Activated T-helper 1 cell treated with anti-CD3 and anti-CD28 coated beads, Interleukin-2, amount 50 U/mL, for 16 hours (primary cell): Measurements from ENCODE around the gene HSPB2.
"Not testable (repeated sequence)": the region's sequence is repeated elsewhere in the genome, so short reads cannot be mapped to it uniquely, and the experiment has no call there.

Experiments
- DNase-seq, 2 donors: peaks; one replicate each; pipeline ENCODE4 v3.0.0-alpha.2; 2020; ENCODE audit warnings: low read depth in 1 of 2, low spot score in 1 of 2

The HSPB2 gene, protein sequence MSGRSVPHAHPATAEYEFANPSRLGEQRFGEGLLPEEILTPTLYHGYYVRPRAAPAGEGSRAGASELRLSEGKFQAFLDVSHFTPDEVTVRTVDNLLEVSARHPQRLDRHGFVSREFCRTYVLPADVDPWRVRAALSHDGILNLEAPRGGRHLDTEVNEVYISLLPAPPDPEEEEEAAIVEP

DNA sequence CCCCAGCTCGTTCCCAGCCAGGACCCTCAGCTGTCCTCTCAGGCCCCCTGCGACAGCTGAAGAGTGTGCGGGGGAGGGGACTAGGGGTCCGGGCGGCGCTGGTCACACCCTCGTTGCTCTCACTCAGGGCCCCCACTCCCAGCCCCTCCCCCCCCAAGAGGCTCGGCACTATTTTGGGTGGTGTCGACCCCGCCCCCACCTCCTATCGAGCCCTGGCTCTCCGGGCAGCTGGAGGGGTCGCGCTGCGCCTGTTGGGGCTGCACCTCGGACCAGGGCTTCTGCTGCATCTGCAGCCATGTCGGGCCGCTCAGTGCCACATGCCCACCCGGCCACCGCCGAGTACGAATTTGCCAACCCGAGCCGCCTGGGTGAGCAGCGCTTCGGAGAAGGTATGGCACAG lies at the start of gene HSPB2:
TSS of gene HSPB2 (plus strand) at position 200 of the 400 bp plus-strand sequence. CDS start at position 296, 96 bp downstream.
- DNase-seq = no peak

DNA sequence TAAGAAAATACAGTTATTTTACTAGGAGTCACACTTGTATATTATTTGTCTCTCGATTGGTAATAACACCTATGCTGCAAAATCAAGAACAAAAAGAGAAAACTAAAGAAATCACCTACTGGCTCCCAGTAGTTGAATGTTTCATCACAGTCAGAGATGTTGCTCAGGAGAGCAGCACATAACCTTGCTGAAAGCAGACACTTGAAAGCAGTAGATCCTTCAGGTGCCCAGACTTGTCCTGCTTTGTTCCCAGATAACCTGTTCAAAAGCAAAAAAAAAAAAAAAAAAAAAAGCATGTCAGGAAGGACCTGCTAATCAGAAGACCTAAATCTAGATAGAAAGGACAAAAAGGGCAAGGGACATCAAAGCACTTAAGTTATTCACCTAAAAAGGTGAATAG lies 42.4 kb upstream of the HSPB2 start:
- DNase-seq = no peak

DNA sequence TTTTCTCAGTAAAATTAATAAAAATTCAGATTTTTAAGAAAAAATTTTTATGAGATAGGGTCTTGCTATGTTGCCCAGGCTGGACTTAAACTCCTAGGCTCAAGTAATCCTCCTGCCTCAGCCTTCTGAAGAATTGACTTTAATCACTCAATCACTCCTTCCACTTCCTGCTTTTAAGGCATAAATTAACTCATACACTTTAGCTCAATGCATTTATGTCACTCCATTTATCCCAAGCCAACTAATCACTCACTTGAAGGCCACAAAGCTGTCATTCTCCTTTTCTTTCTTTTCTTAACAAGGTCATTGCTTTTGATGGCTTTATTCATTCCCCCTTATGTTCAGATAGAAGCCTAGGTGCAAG lies 42.0 kb upstream of the HSPB2 start:
- DNase-seq = no peak

DNA sequence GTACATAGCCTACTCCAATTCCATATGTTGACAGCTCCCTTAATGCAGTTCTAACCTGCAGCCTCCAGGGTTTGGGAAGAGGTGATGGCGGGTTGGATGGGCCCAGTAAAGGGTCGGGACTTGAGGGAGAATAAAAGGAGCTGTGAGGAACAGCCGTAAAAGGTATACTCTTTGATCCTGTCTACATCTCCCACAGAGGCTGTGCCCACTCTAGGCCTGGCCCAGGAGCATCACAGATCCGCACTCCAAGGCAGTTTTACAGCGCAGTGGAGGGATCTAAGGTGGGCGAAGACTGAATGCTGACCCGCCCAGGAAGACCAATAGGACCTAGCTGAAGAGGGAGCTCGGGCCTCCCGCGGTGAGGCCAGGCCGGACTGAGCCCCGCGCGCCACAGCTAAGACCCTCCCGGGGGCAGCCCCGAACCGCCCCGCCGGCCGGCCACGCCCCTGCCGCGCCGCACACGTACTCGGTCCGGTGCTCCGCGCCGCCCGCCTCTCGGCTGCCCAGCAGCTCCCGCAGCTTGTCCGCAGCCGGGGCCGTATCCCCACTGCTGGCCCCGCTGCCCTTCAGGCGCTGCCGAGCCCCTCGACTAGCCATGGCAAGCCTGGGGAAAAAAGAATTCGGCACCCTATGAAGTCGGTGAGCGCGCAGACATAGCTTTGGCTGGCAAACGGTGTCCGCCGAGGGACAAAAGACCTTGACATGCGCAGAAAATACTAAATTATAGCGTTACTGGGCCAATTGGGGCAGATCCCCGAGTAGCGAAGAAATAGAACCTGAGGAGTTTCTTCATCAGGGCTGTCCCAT lies 41.4 kb upstream of the HSPB2 start, which contains the start of gene ALG9:
TSS of gene ALG9 (minus strand) at position 696 of the 807 bp plus-strand sequence. CDS start at position 597, 99 bp downstream.
- peak; percentile 75 to 90 for DNase-seq

DNA sequence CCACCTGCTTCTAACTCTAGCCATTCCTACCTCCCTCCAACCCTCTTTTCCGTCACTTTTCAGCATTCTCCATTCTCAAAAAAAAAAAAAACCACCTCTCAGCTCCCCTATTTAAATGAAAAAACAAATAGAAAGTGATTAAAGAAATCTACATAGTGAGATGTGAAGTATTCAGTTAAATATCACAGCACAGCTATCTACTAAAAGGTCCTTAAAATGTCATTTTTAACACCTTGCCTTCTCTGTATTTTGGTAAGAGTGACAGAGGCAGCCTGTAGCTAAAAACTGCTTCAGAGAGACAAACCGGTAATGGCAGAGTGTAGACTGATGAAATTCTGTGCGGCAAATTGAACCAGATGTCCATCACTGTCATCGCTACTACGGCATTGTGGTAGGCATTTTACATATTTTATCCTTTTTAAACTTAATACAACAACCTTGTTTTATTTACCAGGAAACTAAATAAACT lies 40.8 kb upstream of the HSPB2 start:
- no peak for DNase-seq

DNA sequence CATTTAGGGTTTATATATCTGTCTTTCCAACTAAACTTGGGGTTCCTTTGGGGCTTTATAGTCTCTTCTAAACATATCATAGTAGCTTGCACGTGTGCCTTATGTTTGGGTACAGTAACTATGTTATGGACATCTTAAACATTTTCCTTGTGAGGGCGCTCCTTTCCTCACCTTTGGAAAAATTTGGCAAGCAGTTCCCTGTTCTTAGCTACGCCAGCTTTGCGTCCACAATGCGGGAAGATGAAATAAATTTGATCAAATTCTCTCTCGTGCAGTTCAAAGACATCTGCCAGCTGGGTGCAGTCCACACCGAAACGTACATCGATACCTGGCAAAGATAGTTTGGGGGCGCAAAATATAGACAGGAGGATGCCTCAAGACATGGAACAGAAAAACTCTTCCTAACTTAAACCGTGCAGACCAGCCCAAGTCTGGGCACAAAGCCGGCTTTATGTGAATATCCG lies 34.1 kb upstream of the HSPB2 start:
- no peak for DNase-seq

DNA sequence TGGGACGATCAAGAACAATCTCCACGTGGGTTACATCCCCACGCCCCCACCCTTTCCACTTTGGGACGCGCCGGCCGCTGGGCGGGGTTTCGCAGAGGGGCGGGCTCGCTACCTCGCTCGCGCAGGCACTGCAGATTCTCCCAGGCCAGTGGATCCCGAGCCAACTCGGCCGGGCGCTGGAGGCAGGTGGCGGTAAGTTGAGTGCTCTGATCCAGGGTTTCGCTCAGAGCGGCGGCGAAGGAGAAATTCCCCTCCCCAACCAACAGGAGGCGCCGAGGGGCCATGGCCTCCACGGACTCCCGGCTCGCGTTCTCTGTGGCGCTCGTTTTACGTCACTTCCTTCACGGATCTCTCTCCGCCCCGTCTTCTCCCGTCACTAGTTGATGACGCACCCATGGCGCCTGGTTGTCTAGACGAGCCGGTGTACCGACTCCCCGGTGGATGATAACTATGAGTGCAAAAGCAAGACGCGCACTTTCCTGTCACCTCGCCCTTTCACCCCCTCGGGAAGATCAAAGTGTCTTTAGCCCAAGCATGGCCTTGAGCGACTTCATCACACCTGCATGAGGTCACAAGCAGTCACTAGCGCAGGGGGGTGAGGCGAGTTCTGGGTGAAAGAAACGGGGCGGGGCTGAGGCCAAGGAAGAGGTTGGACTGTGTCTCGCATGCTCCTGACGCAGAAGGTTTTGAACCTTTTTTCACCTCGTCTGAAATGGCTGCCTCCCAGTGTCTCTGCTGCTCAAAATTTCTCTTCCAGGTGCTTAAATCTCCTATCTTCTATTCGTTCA lies 33.5 kb upstream of the HSPB2 start, which contains the start of the genes CFAP68 and FDXACB1:
TSS of gene CFAP68 (plus strand) at position 693 of the 788 bp plus-strand sequence. CDS start at position 713, 20 bp downstream.
TSS of gene FDXACB1 (minus strand) at position 317 of the 788 bp plus-strand sequence. CDS start at position 284, 33 bp downstream.
- peak; percentile 82 to 92 for DNase-seq

DNA sequence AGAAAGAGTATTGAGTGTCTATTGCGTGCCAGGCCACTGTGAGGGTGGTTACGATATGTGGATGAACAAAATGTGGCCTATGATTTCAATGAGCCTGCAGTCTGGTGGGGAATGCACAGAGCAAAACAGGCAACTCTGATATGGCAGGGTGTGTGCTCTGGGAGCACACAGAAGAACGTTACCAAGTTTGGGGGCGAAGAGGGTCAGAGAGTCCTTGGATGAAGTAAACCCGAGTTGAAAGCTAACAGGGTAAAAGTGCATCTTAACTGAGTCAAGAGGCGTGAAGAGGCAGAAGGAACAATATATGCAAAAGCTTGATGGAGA lies 32.9 kb upstream of the HSPB2 start:
- DNase-seq = no peak

DNA sequence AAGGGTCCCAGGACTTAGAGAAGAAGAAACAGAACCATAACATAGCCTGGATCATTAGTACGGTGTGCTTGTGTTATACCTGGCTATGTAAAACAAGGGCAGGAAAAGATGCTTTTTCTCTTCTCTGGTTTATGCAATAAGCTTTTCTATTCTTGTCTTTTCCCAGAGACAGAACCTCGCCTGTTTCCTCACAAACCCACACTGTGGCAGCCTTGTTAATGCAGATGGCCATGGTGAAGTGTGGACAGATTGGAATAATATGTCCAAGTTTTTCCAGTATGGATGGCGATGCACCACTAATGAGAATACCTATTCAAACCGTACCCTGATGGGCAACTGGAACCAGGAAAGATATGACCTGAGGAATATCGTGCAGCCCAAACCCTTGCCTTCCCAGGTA lies 30.3 kb upstream of the HSPB2 start:
- DNase-seq = no peak

DNA sequence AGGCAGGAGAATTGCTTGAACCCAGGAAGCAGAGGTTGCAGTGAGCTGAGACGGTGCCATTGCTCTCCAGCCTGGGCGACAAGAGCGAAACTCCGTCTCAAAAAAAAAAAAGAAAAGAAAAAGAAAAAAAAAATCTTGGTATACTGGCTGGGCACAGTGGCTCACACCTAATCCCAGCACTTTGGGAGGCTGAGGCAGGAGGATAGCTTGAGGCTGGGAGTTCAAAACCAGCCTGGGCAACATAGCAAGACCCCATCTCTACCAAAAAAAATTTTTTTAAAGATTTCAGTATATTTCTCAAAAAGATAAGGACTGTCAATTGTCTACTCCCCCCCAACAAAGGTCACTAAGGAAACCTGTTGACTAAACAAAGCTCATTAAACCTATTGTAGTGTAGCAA lies 27.5 kb upstream of the HSPB2 start:
- not testable (repeated sequence) for DNase-seq

DNA sequence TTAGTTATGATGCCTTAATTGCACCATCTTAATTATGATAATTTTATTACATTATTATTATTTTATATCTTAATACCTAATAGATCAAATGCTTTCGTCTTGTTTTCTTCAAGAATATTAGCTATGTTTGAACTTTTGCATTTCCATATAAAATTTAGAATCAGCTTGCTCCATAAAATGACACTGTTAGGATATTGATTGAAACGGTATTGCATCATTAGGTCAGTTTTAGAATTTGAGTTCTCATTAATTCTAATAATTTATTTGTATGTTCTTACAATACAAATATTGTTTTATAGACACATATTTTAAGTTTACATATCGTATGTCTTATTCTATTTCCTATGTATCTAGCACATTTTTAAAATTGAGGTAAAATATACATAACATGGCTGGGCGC lies 26.5 kb upstream of the HSPB2 start:
- DNase-seq = no peak

DNA sequence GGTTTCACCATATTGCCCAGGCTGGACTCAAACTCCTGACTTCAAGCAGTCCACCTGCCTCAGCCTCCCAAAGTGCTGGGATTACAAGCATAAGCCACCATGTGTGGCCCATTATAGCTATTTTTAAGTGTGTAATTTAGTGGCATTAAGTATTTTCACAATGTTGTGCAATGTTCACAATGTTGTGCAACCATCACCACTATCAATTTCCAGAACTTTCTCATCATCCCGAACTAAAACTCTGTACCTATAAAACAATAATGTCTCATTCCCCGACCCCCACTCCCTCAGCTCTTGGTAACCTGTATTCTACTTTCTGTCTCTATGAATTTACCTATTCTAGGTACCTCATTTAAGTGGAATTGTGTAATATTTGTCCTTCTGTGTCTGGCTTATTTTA lies 25.7 kb upstream of the HSPB2 start:
- no peak for DNase-seq

DNA sequence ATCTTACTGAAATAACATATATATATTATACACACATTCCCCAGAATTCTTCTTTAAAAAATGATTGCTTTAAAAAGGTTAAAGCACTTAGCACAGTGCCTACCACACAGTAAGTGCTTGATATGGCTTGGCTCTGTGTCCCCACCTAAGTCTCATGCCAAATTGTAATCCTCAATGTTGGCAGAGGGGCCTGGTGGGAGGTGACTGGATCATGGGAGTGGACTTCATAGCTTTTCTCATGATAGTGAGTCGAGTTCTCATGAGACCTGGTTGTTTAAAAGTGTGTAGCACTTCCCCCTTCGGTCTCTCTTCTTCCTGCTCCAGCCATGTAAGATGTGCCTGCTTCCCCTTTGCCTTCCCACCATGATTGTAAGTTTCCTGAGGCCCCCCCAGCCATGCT lies 7.1 kb upstream of the HSPB2 start:
- no peak for DNase-seq

DNA sequence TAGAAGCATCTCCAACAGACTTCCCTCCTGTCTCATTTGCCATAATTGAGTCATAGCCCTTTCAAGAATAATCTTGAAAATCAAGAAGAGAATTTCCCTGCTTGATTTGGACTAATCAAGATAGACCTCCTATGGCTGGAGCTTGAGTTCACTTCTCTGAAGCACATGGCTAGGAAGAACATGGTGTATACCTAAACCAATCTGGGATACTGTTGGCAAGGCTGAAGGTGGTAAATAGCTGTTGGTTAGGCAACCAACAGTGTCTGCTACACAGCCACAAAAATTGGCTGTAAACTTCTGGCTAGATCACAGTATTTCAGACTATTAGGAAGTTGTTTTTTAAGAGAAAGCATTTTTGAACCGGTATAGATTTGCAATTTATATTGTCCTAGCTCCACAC lies 5.9 kb upstream of the HSPB2 start:
- DNase-seq = no peak

DNA sequence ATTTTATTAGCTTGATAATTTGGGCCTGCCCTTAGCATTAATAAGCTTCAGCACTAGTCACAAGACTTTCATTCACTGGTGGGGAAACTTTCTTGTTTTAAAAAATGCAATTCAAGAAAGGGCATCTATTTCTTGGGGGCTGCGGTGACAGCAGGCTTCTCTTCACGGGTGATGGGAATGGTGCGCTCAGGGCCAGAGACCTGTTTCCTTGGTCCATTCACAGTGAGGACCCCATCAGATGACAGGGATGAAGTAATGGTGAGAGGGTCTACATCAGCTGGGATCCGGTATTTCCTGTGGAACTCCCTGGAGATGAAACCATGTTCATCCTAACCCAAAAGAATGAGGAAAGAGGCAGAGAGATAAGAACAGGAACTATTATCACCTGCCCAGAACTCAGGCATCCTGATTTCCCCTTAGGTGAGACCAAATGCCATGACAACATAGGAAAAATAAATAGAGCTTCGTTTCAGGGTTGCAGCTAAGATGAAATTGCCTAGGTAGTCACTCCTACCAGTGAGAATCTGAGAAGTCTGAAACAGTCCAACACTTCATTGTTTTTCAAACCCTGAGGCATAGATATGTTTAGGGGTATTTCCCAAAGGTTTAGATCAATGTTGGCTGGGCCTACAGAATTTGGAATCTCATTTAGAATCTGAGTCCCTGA lies 3.8 kb upstream of the HSPB2 start:
- DNase-seq = no peak

DNA sequence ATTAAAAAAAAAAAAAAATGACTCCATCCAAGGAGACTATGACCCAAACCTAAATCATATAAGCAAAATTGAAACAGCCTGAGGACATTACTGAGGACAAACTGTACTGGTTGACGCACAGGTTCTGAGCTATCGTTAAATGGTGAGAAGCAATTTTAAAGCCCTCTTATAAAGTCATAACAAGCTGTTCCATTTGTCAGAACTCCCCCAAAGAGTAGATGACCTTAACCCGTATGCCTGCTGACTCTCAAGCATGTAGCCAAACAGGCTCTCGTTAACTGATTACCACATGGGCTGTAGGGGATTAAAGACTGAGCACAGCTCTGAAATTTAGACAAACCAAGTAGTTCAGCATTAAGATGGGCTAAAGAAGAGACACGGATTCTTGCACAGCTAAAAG lies 3.2 kb upstream of the HSPB2 start:
- no peak for DNase-seq

DNA sequence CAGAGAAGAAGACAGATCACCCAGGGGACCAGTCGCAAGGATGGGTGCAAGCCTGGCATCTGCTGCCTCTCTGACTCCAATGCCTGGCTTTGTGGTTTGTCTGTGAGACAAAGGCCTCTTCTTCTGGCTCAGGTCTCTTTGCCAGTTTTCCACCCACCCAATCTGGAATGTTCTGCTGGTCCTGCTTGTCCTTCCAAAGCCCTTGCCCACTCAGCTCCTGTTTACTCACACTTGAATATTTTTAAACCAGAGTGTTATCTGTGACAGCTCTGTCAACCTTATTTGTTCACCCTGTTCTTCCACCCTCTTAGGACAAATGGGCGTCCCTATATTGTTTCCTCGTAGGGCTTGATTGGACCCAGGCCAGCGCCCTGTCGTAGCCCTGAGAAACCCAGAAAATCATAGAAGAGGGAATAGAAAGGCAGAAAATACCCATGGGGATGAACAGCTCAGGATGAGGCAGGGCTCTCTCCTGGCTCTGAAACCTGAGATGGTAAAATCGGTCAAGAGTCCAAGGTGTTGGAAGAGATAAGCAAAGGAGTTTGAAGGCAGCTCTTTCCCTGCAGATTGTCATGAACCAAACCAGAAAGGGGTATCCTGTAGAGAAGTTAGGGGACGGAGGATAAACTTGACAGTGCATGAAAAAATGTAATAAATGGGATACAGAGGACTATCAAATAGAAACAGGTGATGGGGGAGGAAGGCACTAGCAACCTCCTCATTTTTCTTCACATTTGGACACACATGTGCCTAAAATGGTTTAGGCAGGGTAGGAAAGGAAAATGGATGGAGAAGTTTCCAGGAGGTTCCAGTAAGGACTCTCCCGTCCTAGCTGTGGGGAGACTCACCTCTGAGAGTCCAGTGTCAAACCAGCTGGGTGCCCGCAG lies 1.6 kb upstream of the HSPB2 start:
- DNase-seq = no peak

DNA sequence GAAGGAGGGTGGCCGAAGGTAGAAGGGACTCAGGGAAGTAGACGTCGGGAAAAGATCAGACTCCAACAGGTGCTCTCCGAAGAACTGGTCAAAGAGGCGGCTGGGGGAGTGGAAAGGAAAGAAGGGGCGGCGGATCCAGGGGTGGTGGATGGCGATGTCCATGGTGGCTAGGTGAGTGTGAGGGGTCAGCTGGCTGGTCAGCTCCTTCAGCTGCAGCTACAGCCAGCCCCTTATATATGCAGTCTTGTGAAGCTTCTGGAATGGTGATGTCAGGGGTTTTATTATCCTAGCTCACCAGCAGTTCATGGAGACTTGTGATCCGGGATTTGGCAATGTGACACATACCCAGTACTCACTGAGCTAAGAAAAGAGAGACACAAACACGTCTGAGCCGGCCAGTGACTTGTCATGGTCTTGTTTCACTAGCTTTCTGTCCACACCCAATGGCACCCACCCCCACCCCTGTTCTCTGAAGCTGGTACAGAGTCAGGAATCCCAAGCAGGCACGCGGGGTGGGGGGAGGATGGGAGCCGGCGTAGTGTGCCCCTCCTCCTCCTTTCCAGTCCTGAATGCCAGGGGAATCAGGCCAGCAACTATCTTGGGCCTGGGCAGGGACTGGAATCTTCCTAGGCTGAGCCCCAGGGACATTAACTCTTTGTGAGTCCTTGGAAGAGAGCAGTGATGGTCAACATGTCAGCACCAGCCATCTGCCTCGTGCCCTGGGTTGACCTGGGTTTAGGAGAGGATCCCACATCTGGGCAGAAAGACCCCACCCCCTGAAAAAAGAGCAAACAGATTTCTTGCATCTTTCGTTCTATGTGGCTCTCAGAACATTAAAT lies 752 bp upstream of the HSPB2 start, which contains the start of gene CRYAB:
TSS of gene CRYAB (minus strand) at position 208 of the 839 bp plus-strand sequence. CDS start at position 162, 46 bp downstream.
- no peak for DNase-seq
